ENCODE data around the gene TMEM269.

The TMEM269 gene

GRCh38 chr1:42848823-42849537 lies 64.2 kb downstream of the TMEM269 start:
- no peak for DNase-seq

- DNase-seq: no peak
Measured at GRCh38 chr1:42849944-42850343, 65.2 kb downstream of the TMEM269 start.
